B cell (primary cell): ENCODE results near the gene OXNAD1. TPM values are rescaled to one million over a fixed set of nuclear protein-coding genes. Genes with fewer than 3 reads are reported as not detected.

Experiments
- ATAC-seq: fragments of 200-7000 bp; cut with Tn5 transposase; one replicate; pipeline ENCODE4 v1.10.0; 2021; ENCODE audit warnings: low read depth, mild to moderate bottlenecking, moderate number of reproducible peaks, moderate library complexity
- CTCF ChIA-PET: fragments of 350-600 bp; sonication (Branson Sonifier 250); formaldehyde crosslinking; loops from one replicate; lab custom pipeline; 2021; ENCODE audit warnings: antibody characterized with exemption, inconsistent platforms; lab: Charles Lee
- POLR2A ChIA-PET: fragments of 350-600 bp; sonication (Branson Sonifier 250); formaldehyde crosslinking; loops from one replicate; lab custom pipeline; 2021; ENCODE audit warnings: antibody characterized with exemption; lab: Charles Lee
- DNase-seq: peaks from one replicate; pipeline ENCODE4 v3.0.0; 2013
- H2AFZ ChIP-seq: 2 replicates; pipeline ENCODE4 v1.6.1; 2012; ENCODE audit warnings: mild to moderate bottlenecking, low read depth, low read length; ENCODE audit not compliant: insufficient read depth, poor library complexity, severe bottlenecking
- H3K27ac ChIP-seq, 2 donors: 1 replicate in 1 of 2; 2 replicates in 1 of 2; pipeline ENCODE4 v1.5.1; 2012 to 2013; ENCODE audit warnings: low read length in 2 of 2, mild to moderate bottlenecking in 2 of 2, moderate library complexity in 1 of 2
- H3K27me3 ChIP-seq, 4 experiments: fragments of 200-600 bp in 1 of 4; sonication (generic) in 1 of 4; replicated peaks in 1 of 4; 1 replicate in 2 of 4; 2 replicates in 2 of 4; pipeline versions ENCODE4 v1.6.1 to v1.7.0; 2013 to 2016; ENCODE audit warnings: low read length in 3 of 4, mild to moderate bottlenecking in 2 of 4, mixed read lengths in 1 of 4, moderate library complexity in 1 of 4; ENCODE audit not compliant: insufficient read depth in 4 of 4, control insufficient read depth in 3 of 4; ENCODE audit errors: control extremely low read depth in 1 of 4
- H3K36me3 ChIP-seq, 2 experiments: replicated peaks in 1 of 2; 1 replicate in 1 of 2; 2 replicates in 1 of 2; pipeline versions ENCODE4 v1.6.1 to v1.7.1; 2013; ENCODE audit warnings: low read length in 1 of 2; ENCODE audit not compliant: insufficient read depth in 2 of 2, control insufficient read depth in 1 of 2; ENCODE audit errors: control extremely low read depth in 1 of 2, extremely low read depth in 1 of 2
- H3K4me1 ChIP-seq, 2 donors: fragments of 200-600 bp in 1 of 2; sonication (generic) in 1 of 2; 1 replicate in 1 of 2; 2 replicates in 1 of 2; pipeline versions ENCODE4 v1.5.1 to v1.6.1; 2013 to 2017; ENCODE audit warnings: low read length in 2 of 2; ENCODE audit not compliant: control insufficient read depth in 2 of 2, insufficient read depth in 2 of 2
- H3K4me2 ChIP-seq: replicated peaks from 2 replicates; pipeline ENCODE3; 2012; ENCODE audit warnings: mild to moderate bottlenecking, low read depth, low read length; ENCODE audit not compliant: poor library complexity, severe bottlenecking
- H3K4me3 ChIP-seq, 5 experiments: fragments of 200-600 bp in 1 of 5; sonication (generic) in 1 of 5; 1 replicate in 3 of 5; 2 replicates in 2 of 5; pipeline versions ENCODE4 v1.5.1 to v1.7.0; 2011 to 2016; ENCODE audit warnings: low read length in 4 of 5, mild to moderate bottlenecking in 4 of 5, low read depth in 2 of 5, control low read depth in 1 of 5, moderate library complexity in 1 of 5; ENCODE audit not compliant: insufficient read depth in 1 of 5; ENCODE audit errors: control extremely low read depth in 1 of 5, extremely low read depth in 1 of 5
- H3K79me2 ChIP-seq: fragments of 200-600 bp; sonication (generic); one replicate; pipeline ENCODE4 v1.6.0; 2016; ENCODE audit warnings: low read length; ENCODE audit not compliant: control insufficient read depth, insufficient read depth
- H3K9ac ChIP-seq: fragments of 200-600 bp; sonication (generic); 2 replicates; pipeline ENCODE4 v1.6.1; 2017; ENCODE audit warnings: mild to moderate bottlenecking, low read length, moderate library complexity
- H3K9me3 ChIP-seq, 3 donors: one replicate each; pipeline versions ENCODE4 v1.6.1 to v1.7.1; 2013; ENCODE audit warnings: low read length in 2 of 3; ENCODE audit not compliant: control insufficient read depth in 2 of 3, insufficient read depth in 1 of 3; ENCODE audit errors: control extremely low read depth in 1 of 3
- H4K20me1 ChIP-seq: 2 replicates; pipeline ENCODE4 v1.6.0; 2012; ENCODE audit warnings: mild to moderate bottlenecking, low read length; ENCODE audit not compliant: insufficient read depth, control insufficient read depth, poor library complexity, severe bottlenecking
- H3K27ac Mint-ChIP-seq: one replicate; pipeline ENCODE4 v1.8.0; 2021; ENCODE audit warnings: mixed read lengths
- H3K27me3 Mint-ChIP-seq: one replicate; pipeline ENCODE4 v1.8.0; 2021; ENCODE audit warnings: mixed read lengths
- H3K4me1 Mint-ChIP-seq: one replicate; pipeline ENCODE4 v1.8.0; 2021; ENCODE audit warnings: mixed read lengths
- H3K4me3 Mint-ChIP-seq: one replicate; pipeline ENCODE4 v1.8.0; 2021; ENCODE audit warnings: mixed read lengths
- H3K9me3 Mint-ChIP-seq: one replicate; pipeline ENCODE4 v1.8.0; 2022; ENCODE audit warnings: mixed read lengths; ENCODE audit not compliant: insufficient read depth
- EZH2 ChIP-seq: IDR thresholded peaks from 2 replicates; pipeline ENCODE4 v1.6.1; 2012; ENCODE audit warnings: borderline replicate concordance, low read depth, mild to moderate bottlenecking, moderate library complexity, low read length; ENCODE audit not compliant: insufficient read depth, poor library complexity, severe bottlenecking
- WGBS: methylation state at CpG from one replicate; pipeline ENCODE4 v1.1.5; 2013; ENCODE audit warnings: missing lambda C conversion rate; ENCODE audit not compliant: insufficient coverage; 5-methylcytosine and 5-hydroxymethylcytosine counted together
- intact Hi-C: fragments of 100-400 bp; cut with micrococcal nuclease; formaldehyde crosslinking; loops from one replicate; pipeline ENCODE4 v1.10.0; 2022
- polyA plus RNA-seq: library from polyadenylated mRNA; depleted of rRNA; stranded (reverse); fragments of >200 nt; gene quantifications from 2 replicates; pipeline ENCODE4 v1.2.3, GENCODE V29; 2012
- total RNA-seq, 2 donors: library from RNA; stranded (reverse); fragments of 120-200 nt in 1 of 2; gene quantifications; 1 replicate in 1 of 2; 2 replicates in 1 of 2; pipeline versions ENCODE4 v1.2.3 to v1.2.4, GENCODE V29; 2013 to 2022
- TF ChIP-seq, protein P1 (sequence below): fragments of 200-600 bp; IDR thresholded peaks from one replicate; pipeline ENCODE4 v1.8.0; 2022; ENCODE audit warnings: antibody characterized with exemption, mild to moderate bottlenecking

OXNAD1 gene
- total and polyA plus RNA-seq, 2 donors (not counting 1 experiment from before 2014, with no cell fraction given): 4.0 to 12.3 TPM

GRCh38 chr3:16258866-16259265 lies 6.1 kb upstream of the OXNAD1 start:
- Histone ChIP-seq H3K27me3 (no peaks in the 10 kb centered on the region), H3K4me1 (peaks cover under 1 to 1% of the 10 kb centered on the region in 2 donors), H3K4me3 (no peak overlapping the region), H3K9ac (no peak overlapping the region), H3K4me2 (no peak overlapping the region), H3K79me2 (peaks cover 15% of the 10 kb centered on the region), H4K20me1 (no peaks in the 10 kb centered on the region), H3K27ac (no peak overlapping the region), H3K9me3 (no peaks in the 10 kb centered on the region), H3K36me3 (peaks cover 8 to 20% of the 10 kb centered on the region in 2 experiments), H2AFZ (no peak overlapping the region)
- ATAC-seq (no peak), DNase-seq (no peak)
- Mint-ChIP-seq H3K4me3 (no peak overlapping the region), H3K27ac (no peak overlapping the region), H3K4me1 (peaks cover under 1% of the 10 kb centered on the region), H3K27me3 (peaks cover 3% of the 10 kb centered on the region), H3K9me3 (no peaks in the 10 kb centered on the region)
- TF ChIP-seq, protein P1, sequence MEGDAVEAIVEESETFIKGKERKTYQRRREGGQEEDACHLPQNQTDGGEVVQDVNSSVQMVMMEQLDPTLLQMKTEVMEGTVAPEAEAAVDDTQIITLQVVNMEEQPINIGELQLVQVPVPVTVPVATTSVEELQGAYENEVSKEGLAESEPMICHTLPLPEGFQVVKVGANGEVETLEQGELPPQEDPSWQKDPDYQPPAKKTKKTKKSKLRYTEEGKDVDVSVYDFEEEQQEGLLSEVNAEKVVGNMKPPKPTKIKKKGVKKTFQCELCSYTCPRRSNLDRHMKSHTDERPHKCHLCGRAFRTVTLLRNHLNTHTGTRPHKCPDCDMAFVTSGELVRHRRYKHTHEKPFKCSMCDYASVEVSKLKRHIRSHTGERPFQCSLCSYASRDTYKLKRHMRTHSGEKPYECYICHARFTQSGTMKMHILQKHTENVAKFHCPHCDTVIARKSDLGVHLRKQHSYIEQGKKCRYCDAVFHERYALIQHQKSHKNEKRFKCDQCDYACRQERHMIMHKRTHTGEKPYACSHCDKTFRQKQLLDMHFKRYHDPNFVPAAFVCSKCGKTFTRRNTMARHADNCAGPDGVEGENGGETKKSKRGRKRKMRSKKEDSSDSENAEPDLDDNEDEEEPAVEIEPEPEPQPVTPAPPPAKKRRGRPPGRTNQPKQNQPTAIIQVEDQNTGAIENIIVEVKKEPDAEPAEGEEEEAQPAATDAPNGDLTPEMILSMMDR: no peak
- no peak for TF ChIP-seq EZH2
- POLR2A ChIA-PET: no interaction called here
- CTCF ChIA-PET: interaction anchor here (1.2 to 3.5 kb wide), 2 partner anchors 10 to 11 kb away, joined by 4 to 13 read pairs; no protein-coding TSS in a partner anchor
- intact Hi-C loops: no loop called here
- WGBS: 100% methylated on average over 1 of the region's 1 CpG

DNA sequence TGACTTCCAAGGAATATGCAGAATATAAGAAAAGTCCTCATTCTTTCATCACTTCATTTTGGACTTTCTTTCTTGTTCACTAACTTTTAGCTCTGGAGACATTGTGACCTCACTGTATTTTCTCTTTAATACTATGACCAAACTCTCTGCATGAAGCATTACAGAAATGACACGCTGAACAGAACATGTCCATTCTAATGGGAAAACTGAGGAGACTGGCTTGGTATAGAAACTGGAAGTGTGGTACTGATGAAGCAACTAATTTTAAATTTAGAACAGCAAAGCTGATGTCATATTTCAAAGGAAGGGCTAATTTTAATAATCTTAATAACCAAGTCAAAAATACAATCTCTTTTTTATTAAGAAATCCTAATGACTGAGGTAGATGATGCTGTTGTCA lies 5.0 kb upstream of the OXNAD1 start:
- peaks cover 8% of the 10 kb centered on the region for H3K4me1 Mint-ChIP-seq
- Histone ChIP-seq H2AFZ (no peak overlapping the region), H3K79me2 (peaks cover 20% of the 10 kb centered on the region), H3K4me2 (no peak overlapping the region), H3K36me3 (peaks cover 8 to 20% of the 10 kb centered on the region in 2 experiments), H3K27ac (no peak overlapping the region), H3K9ac (no peak overlapping the region), H3K4me3 (no peak overlapping the region), H4K20me1 (no peaks in the 10 kb centered on the region), H3K27me3 (no peaks in the 10 kb centered on the region), H3K4me1 (peaks cover 5 to 6% of the 10 kb centered on the region in 2 donors), H3K9me3 (no peaks in the 10 kb centered on the region)
- no CpG with 5 or more reads among the region's 1 CpG for WGBS
- H3K4me3 Mint-ChIP-seq: no peak overlapping the region
- DNase-seq: no peak
- no peak for ATAC-seq
- intact Hi-C loops: loop anchor here (10.0 kb wide), 1 partner anchor 835 kb away; the partner anchor contains the start of genes EAF1 and METTL6
- ChIA-PET CTCF (interaction anchor here (3.5 kb wide), 1 partner anchor 12 kb away, joined by 13 read pairs; no protein-coding TSS in a partner anchor), POLR2A (no interaction called here)
- no peaks in the 10 kb centered on the region for H3K9me3 Mint-ChIP-seq
- H3K27me3 Mint-ChIP-seq: no peaks in the 10 kb centered on the region
- H3K27ac Mint-ChIP-seq: no peak overlapping the region
- TF ChIP-seq, protein P1: no peak
- no peak for TF ChIP-seq EZH2
